ENCODE data around the gene EPOP. TPM values are rescaled to one million over a fixed set of nuclear protein-coding genes. Genes with fewer than 3 reads are reported as not detected.

Gene EPOP
- total and polyA plus RNA-seq, 2 of the 13 experiments (the other 11 are each of a cell fraction or from before 2014, with no cell fraction given), result 14.7 to 37.8 TPM

- TF ChIP-seq ZNF20 (CRISPR knock-in tag; IDR thresholded peaks at IDR 0.05) (no peak), ZNF235 (CRISPR knock-in tag; IDR thresholded peaks at IDR 0.05; ENCODE audit: borderline replicate concordance) (no peak), SALL2 (CRISPR knock-in tag; IDR thresholded peaks at IDR 0.05) (peak; percentile 79; the same call in 1 of the 2 replicates), ZNF878 (CRISPR knock-in tag; IDR thresholded peaks at IDR 0.05) (no peak; the same call in 1 of the 2 replicates), ZKSCAN8 (CRISPR knock-in tag; IDR thresholded peaks at IDR 0.05; ENCODE audit: borderline replicate concordance) (peak; percentile 77; the same call in 1 of the 2 replicates), ZBTB2 (CRISPR knock-in tag; IDR thresholded peaks at IDR 0.05; ENCODE audit: low read depth) (no peak), ZFP90 (CRISPR knock-in tag; IDR thresholded peaks at IDR 0.05; ENCODE audit: borderline replicate concordance) (peak; percentile 90), MED8 (CRISPR knock-in tag; IDR thresholded peaks at IDR 0.05; ENCODE audit: insufficient replicate concordance) (peak; percentile 64), ZNF280D (CRISPR knock-in tag; IDR thresholded peaks at IDR 0.05) (no peak; the same call in 1 of the 2 replicates), ZNF609 (CRISPR knock-in tag; IDR thresholded peaks at IDR 0.05; ENCODE audit: borderline replicate concordance) (no peak; the same call in 1 of the 2 replicates), ZNF773 (CRISPR knock-in tag; IDR thresholded peaks at IDR 0.05; ENCODE audit: borderline replicate concordance) (no peak), ZNF75D (CRISPR knock-in tag; IDR thresholded peaks at IDR 0.05; ENCODE audit: borderline replicate concordance) (no peak), ZNF30 (CRISPR knock-in tag; IDR thresholded peaks at IDR 0.05) (no peak)
- TF ChIP-seq, protein P1, sequence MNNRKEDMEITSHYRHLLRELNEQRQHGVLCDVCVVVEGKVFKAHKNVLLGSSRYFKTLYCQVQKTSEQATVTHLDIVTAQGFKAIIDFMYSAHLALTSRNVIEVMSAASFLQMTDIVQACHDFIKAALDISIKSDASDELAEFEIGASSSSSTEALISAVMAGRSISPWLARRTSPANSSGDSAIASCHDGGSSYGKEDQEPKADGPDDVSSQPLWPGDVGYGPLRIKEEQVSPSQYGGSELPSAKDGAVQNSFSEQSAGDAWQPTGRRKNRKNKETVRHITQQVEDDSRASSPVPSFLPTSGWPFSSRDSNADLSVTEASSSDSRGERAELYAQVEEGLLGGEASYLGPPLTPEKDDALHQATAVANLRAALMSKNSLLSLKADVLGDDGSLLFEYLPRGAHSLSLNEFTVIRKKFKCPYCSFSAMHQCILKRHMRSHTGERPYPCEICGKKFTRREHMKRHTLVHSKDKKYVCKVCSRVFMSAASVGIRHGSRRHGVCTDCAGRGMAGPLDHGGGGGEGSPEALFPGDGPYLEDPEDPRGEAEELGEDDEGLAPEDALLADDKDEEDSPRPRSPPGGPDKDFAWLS (CRISPR knock-in tag; IDR thresholded peaks at IDR 0.05; ENCODE audit: borderline replicate concordance), result no peak
- TF ChIP-seq, protein P2, sequence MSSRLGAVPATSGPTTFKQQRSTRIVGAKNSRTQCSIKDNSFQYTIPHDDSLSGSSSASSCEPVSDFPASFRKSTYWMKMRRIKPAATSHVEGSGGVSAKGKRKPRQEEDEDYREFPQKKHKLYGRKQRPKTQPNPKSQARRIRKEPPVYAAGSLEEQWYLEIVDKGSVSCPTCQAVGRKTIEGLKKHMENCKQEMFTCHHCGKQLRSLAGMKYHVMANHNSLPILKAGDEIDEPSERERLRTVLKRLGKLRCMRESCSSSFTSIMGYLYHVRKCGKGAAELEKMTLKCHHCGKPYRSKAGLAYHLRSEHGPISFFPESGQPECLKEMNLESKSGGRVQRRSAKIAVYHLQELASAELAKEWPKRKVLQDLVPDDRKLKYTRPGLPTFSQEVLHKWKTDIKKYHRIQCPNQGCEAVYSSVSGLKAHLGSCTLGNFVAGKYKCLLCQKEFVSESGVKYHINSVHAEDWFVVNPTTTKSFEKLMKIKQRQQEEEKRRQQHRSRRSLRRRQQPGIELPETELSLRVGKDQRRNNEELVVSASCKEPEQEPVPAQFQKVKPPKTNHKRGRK (CRISPR knock-in tag; IDR thresholded peaks at IDR 0.05), result no peak
These were observed 11.5 kb downstream of the EPOP start (continued) for GRCh38 chr17:38663125-38663751.
